GDM1 (cell line): ENCODE results near the gene DNAJC4.

Experiments used
- DNase-seq: peaks from one replicate; lab custom pipeline; 2025; lab: John Stamatoyannopoulos, UW

Gene DNAJC4

DNA sequence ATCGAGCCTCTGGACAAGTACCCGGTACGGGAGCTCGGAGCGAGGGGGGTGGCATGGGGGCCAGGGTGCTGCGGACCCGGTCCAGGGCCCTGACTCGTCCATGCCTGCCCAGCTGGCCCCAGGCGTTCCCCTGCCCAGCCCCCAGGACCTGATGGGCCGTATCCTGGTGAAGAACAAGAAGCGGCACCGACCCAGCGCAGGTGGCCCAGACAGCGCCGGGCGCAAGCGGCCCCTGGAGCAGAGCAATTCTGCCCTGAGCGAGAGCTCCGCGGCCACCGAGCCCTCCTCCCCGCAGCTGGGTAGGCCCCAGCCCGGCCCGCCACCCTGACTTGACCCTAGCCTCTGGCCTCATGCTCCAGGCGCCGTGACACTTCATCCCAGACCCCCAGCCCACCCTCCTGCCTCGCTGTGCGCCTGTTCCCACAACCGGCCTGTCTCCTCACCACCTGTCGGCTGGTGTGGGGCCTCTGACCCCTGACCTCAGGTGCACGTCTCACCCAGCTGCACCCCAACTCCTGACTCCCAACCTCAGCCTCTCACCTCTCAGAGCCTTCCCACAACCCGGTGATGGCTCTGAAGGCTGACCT, 28.7 kb downstream of the DNAJC4 start:
- no peak for DNase-seq

DNA sequence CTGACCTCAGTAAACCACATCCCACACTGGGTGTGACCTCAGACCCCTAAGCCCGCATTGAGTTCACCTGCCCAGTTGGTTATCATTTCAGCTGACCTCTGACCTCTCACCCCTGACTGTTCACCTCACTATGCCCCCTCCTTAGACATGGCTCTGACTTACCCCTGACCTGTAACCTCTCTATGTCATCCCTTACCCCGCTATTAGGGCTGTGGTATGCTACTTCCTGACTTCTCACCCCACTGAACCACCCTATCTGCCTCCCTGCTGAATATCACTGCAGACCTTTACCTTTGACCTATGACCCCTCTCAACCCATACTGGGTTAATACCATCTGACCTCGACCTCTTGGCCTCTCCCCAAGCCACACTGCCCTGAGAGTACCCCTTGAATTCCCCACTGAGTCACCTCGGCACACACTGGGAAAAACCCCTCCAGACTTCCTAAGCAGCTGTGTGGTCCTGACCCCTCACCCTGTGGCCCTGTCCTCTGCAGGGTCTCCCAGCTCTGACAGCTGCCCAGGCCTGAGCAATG, 29.3 kb downstream of the DNAJC4 start:
- no peak for DNase-seq

DNA sequence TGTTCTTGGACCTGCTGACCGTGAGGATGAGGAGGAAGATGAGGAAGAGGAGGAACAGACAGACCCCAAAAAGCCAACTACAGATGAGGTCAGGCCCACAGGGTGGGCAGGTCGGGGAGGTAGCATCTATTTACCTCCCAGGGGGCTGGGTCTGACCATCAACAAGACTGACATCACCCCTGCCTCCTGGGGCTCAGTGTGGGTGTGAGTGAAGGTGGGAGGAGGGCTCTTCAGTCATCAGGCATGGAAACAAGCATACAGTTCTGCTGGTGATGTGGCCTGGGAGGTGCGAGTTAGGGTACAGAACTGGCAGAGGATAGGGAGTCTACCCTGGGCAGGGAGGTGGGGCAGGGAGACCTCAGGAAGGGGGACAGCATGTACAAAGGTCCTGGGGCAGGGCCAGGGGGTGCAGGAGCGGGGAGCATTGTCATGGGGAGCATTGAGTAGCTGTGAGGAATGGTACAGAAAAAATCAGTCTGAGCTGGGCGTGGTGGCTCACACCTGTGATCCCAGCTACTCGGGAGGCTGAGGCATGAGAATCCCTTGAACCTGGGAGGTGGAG, 29.9 kb downstream of the DNAJC4 start:
- no peak for DNase-seq

- no peak for DNase-seq
Measured at GRCh38 chr11:64261556-64262080, 31.3 kb downstream of the DNAJC4 start.

DNA sequence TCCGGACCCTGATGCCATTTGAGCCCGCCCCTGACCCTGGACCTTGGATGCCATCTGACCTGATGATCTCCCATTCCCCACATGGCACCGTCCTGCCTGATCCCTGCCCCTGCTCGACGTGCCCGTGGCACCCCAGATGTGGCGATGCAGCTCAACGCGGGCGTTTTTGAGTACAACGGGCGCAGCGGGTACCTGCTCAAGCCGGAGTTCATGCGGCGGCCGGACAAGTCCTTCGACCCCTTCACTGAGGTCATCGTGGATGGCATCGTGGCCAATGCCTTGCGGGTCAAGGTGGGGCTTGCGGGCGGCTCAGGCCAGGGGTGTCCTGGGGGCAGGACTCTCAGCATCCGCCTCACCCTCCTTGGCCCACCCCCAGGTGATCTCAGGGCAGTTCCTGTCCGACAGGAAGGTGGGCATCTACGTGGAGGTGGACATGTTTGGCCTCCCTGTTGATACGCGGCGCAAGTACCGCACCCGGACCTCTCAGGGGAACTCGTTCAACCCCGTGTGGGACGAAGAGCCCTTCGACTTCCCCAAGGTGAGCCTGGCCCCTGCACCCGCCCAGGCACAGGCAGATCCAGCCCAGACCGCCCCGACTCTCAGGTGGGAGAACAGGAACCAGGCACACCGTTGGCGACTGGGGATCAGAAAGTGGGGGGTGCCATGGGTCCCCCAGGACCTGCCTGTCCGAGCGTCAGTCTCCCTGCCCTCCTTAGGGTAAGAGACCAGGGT, 32.1 kb downstream of the DNAJC4 start:
- no peak for DNase-seq

DNA sequence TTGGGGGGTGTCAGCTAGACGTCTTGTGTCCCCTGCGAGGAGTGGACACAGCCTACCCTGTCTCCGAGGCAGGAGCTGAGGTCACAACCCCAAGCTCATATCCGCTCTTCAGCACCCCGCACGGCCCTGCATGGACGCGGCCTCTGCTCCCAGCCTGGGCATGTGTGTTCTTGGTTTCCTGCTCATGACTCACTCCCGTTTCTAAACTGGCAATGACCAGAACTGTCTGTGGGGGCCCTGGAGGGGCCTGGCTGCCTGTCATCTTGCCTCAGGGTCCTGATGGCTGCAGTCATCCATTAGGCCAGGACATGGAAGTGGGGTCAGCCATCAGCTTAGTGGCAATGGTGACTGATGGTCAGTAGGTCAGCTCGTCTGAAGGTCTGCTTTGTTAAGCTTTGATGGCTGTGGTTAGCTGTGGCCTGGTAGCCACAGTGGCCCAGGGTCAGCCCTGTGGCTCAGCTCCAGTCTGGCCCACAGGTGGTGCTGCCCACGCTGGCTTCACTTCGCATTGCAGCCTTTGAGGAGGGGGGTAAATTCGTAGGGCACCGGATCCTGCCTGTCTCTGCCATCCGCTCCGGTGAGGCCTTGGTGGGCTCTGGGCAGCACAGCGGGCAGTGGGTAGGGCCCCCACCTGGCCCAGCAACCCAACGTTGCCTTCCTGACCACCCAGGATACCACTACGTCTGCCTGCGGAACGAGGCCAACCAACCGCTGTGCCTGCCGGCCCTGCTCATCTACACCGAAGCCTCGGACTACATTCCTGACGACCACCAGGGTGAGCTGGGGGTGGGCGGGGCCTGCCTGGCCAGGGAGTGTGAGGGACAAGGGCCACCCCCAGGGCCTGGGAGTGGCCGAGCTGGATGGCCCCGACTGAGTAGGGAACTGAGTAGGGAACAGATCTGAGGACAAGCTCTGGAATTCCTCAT, 32.9 kb downstream of the DNAJC4 start:
- no peak for DNase-seq

- DNase-seq = no peak
Measured at GRCh38 chr11:64263947-64264317, 33.6 kb downstream of the DNAJC4 start.

DNA sequence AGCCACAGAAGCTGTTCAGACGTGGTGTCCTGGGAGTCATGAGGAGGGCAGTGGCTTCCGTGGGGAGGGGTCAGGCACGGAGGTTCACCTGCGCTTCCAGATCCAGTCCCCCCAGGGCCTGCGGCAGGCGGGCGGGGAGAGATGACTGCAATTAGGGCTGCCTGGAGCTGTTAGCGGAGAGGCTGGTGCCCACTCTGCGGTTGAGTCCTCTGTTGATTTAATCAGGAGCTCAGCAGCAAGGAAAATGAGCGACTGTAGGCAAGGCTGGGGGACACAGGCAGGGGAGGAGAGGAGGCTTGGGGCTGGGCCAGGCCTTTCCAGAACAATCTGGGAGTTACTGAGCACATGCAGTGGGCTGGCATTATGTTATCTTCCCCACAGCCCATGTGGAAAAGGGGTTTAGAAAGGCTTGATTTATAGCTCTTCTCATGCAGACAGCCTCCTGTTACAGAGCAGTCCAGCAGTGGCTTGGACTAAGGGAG, 34.1 kb downstream of the DNAJC4 start:
- DNase-seq = no peak

DNA sequence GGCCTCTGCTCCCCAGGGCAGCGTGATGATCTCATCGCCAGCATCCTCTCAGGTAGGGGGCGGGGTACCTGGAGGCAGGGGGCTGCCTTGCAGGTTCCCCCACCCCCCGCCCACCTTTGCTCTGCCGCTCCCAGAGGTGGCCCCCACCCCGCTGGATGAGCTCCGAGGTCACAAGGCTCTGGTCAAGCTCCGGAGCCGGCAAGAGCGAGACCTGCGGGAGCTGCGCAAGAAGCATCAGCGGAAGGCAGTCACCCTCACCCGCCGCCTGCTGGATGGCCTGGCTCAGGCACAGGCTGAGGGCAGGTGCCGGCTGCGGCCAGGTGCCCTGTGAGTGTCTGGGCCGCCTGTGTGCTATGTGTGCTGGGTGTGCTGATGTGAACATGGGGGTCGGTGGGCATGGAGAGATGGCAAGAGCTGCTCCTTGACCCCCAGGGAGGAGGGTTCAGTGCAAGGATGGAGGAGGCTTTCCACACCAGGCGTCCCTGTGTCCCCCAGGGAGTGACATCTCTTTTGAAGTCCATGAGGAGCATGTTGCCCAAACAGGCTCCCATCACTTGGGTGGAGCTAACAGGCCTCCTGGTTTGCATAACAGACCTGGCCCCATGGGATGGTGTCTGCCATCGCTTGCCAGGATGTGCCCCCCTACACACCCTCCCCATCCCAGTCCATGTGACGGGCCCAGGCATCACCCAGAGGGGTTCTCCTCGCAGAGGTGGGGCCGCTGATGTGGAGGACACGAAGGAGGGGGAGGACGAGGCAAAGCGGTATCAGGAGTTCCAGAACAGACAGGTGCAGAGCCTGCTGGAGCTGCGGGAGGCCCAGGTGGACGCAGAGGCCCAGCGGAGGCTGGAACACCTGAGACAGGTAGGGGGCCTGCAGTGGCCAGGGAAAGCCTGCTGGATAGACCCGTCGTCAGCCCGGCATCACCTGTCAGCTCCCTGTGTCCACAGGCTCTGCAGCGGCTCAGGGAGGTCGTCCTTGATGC, 35.1 kb downstream of the DNAJC4 start:
- DNase-seq = no peak

DNA sequence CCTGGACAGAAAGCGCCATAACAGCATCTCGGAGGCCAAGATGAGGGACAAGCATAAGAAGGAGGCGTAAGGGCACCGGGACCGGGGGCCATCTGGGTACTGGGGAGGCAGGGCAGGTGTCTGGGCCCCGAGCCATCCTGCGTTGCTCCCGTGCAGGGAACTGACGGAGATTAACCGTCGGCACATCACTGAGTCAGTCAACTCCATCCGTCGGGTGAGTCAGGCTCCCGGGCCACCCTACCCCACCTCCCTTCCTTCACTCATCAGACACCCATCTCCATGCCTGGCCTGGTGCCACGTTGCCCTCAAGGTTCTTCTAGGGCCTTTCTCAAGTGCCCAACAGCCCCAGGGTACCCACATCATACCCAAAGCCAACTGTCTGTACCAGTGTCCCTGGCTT, 36.0 kb downstream of the DNAJC4 start:
- no peak for DNase-seq

- DNase-seq = no peak
Measured at GRCh38 chr11:64267207-64267945, 37.0 kb downstream of the DNAJC4 start.

DNA sequence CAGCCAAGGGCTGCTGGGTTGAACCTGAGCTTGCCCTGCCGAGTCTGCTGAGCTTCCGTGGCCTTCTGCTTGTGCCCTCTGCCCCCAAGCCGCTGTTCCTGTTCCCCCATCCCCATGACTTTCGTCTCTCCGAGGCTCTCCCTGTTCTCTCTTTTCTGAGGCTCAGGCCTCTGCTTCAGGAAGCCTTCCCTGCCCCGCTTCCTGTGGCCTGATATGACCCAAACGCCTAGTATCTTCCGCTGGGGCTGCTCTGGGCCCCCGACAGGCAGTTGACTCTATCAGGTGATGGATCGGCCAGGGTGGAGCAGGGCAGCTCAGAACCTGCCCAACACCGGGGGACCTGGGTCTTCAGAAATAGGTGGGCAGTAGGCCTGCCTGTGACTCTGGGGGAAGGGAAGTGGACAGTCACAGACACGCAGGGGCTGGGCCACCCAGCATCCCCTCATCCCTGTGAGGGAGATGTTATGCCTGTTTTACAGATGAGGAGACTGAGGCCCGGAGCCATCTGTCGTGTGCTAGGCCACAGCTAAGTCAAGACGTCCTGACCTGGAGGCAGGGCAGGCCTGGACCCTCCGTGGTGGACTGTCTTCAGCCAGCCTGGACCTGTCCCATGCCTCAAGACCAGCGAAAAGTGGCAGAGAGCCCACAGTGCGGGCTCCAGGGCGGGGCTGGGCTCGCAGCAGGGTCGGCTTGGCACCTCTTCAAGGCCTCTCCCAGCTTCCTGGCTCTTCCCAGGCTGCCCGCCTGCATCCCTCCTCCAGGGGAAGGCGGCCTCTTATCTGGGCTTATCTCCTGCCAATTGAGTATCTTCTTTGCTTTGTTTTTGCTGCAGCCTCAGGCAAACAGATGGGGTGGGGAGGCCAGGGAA, 37.9 kb downstream of the DNAJC4 start:
- no peak for DNase-seq

DNA sequence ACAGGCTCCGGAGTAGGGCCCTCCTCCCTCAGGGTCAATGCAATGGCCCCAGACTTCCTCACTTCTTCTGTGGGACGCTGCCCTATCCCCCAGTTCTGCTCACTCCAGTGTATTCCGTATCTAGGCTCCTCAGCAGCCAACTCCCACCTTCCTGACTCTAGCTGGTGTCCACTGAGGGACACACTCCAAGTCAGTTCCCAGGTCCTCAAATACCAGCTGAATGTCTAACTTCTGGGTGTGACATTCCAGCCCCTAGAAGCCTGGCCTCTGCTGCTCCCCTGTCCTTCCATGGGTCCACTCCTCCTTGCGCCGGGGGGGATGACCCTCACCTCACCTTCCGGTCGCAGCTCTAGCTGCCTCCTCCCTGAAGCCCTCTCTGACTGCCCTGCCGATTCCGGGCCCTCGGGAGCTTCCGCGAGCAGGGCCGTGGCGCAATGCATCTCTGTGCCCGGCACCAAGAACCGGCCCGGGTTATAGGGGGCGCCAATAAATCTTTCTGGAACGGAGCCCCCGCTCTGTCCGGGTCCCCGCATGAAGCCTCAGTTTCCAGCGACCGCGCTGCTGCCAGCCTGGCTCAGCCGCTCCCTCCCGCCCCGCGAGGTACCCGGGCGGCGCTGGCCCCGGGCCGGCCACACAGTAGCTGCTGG, 38.7 kb downstream of the DNAJC4 start:
- no peak for DNase-seq

DNA sequence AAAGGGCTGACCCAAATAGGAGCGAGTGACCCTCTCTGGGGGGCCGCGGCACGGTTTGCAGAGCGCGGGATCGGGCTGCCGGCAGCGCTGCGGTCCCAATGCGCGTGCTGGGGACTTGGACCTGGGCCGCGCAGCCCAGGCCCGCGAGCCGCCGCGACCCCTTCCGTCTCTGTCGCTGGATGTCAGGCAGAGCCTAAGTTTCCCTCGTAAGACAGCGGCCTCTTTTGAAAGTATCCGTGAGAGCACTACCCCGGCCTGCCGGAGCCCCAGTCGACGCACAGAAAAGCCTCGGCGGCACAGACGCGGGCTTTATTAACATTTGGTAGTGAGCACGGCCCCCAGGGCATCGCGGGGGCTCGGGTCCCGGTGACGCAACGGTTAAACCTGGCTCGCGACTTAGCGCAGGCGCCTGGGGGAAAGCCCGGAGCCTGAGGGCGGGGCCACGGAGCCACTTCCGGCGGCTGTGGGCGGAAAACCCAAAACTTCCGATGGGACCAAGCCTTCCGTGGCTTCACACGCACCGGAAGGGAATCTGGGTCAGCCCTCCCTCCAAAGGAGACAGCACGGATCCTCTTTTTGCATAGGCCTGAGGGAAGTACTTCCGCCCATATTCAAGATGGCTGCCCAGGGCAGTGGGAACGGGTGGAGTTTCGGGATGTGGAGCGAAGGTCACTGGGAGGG, 39.3 kb downstream of the DNAJC4 start:
- peak; percentile 99 for DNase-seq

DNA sequence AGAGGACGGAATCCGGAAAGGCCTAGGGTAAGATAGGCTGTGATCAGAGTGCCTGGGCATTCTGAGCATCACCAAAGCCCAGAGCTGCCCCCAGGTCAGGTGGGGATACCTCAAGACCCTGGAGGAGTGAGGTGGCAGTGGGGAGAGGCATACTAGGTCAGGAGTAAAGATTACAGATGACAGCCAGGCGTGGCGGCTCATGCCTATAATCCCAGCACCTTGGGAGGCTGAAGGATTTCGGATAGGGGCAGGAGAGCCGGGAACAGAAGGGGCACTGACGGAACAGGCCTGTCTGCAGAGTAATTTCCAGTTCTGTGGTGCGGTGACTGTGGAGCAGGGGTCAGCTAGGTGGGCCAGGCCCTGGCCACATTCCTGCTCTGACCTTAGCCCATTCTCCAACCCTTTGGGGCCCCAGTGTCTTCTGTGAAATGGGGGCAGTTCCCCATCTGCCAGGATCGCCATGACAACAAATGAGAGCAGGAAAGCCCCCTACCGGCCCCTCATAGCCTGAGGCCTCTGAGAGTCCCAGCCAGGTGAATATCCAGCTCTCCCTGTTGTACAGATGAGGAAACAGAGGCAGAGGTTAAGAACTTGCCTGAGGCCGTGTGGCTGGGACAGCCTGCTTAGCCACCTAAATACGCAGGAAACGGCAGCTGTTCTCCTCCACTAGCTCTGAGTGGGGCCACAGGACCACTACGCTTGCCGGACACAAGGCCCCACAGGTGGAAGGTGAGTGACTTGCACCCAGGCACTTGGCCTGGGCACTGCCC, 44.9 kb downstream of the DNAJC4 start:
- no peak for DNase-seq

- no peak for DNase-seq
Measured at GRCh38 chr11:64275841-64276240, 45.5 kb downstream of the DNAJC4 start.
